Measurements from ENCODE around the gene SAFB.

GRCh38 chr19:5609881-5610448 lies 12.9 kb upstream of the SAFB start:
- TF ChIP-seq CTCF (IDR thresholded peaks at IDR 0.05): no peak
- TF ChIP-seq POLR2A (IDR thresholded peaks at IDR 0.05): no peak

Data from testis (tissue), 2 donors.